H1 (cell line): Measurements from ENCODE around the gene MSTO1. TPM values are rescaled to one million over a fixed set of nuclear protein-coding genes. Genes with fewer than 3 reads are reported as not detected.

Experiments used
- SP4 ChIP-seq: IDR thresholded peaks from 2 replicates; pipeline ENCODE4 v1.6.1; 2012; ENCODE audit warnings: low read length, inconsistent platforms
- polyA plus RNA-seq, 7 experiments: library from polyadenylated mRNA; depleted of rRNA in 3 of 7; stranded (reverse) in 5 of 7; unstranded in 2 of 7; fragments of >200 nt in 5 of 7; fragments of 200-250 nt in 2 of 7; gene quantifications; 1 replicate in 5 of 7; 2 replicates in 1 of 7; 4 replicates in 1 of 7; pipeline versions ENCODE4 v1.2.1 to v1.2.3, GENCODE V29; 2011 to 2013; ENCODE audit warnings: missing spikeins in 2 of 7, mixed read lengths in 2 of 7
- total RNA-seq: library from RNA; stranded (reverse); fragmentation: NEBNext Ultra II Directional; extraction: Animal tissue kit (Norgen Biotek cat#: 25700); gene quantifications from 2 replicates; pipeline ENCODE4 v1.2.1, GENCODE V29; 2021

Gene MSTO1
- total and polyA plus RNA-seq, 2 of the 8 experiments (the other 6 are each of a cell fraction or from before 2014, with no cell fraction given): 40.5 to 51.0 TPM

GRCh38 chr1:155651861-155652661 lies 42.0 kb downstream of the MSTO1 start (continued):
- no peak for TF ChIP-seq SP4
- TF ChIP-seq, all 59 proteins: peak for 0
